K562 (cell line): Measurements from ENCODE around the gene LCE2D. TPM values are rescaled to one million over a fixed set of nuclear protein-coding genes. Genes with fewer than 3 reads are reported as not detected.

Experiments
- ATAC-seq: fragments of 200-7000 bp; cut with Tn5 transposase; 3 replicates; pipeline ENCODE4 v1.9.1; 2020; ENCODE audit warnings: moderate library complexity
- BruUV-seq: library from RNA; stranded (reverse); fragments of 400-500 nt; replicated peaks from 2 replicates; lab custom pipeline; 2021; lab: Mats Ljungman, UMichigan
- CTCF ChIA-PET: fragments of 300-600 bp; formaldehyde crosslinking; extraction: SDS; loops from one replicate; lab custom pipeline; 2021; ENCODE audit warnings: low intra/inter-chr PET ratio; lab: Yijun Ruan, JAX
- POLR2A ChIA-PET: fragments of 300-600, 350-650 bp; sonication (Branson Sonifier 250); formaldehyde crosslinking; extraction: SDS; loops from one replicate; lab custom pipeline; 2021; ENCODE audit warnings: antibody characterized with exemption, inconsistent platforms; lab: Yijun Ruan, JAX
- DNase-seq, 4 experiments: peaks; one replicate each; pipeline versions ENCODE4 v3.0.0 to v3.0.0-alpha.2; 2011 to 2018; ENCODE audit warnings: low spot score in 3 of 4, mixed read lengths in 3 of 4; ENCODE audit errors: extremely low read depth in 1 of 4
- FAIRE-seq: peaks from 2 replicates; lab custom pipeline; 2011; peaks lifted over from hg19 to GRCh38; lab: Jason Lieb, UNC
- H2AFZ ChIP-seq: 2 replicates; pipeline ENCODE4 v1.6.0; 2011; ENCODE audit warnings: low read depth, low read length, control low read depth, inconsistent platforms
- H3K27ac ChIP-seq: fragments of 200-600 bp; 3 replicates; pipeline ENCODE4 v1.8.0; 2011; ENCODE audit warnings: low read depth, mild to moderate bottlenecking, control low read depth, inconsistent platforms, low read length, moderate library complexity, mixed read lengths; ENCODE audit errors: extremely low read depth
- H3K27me3 ChIP-seq, 2 experiments: fragments of 300-600 bp in 1 of 2; 2 replicates in 1 of 2; 3 replicates in 1 of 2; pipeline versions ENCODE4 v1.6.0 to v1.8.0; 2011; ENCODE audit warnings: inconsistent platforms in 2 of 2, low read length in 2 of 2, mild to moderate bottlenecking in 1 of 2, mixed read lengths in 1 of 2, moderate library complexity in 1 of 2; ENCODE audit not compliant: control insufficient read depth in 2 of 2, insufficient read depth in 2 of 2
- H3K36me3 ChIP-seq: fragments of 300-600 bp; 3 replicates; pipeline ENCODE4 v1.8.0; 2011; ENCODE audit warnings: mild to moderate bottlenecking, low read length, inconsistent platforms; ENCODE audit not compliant: control insufficient read depth, insufficient read depth
- H3K4me1 ChIP-seq, 2 experiments: fragments of 200-600 bp in 1 of 2; replicated peaks in 1 of 2; 2 replicates in 1 of 2; 3 replicates in 1 of 2; pipeline versions ENCODE4 v1.5.1 to v1.8.0; 2011; ENCODE audit warnings: inconsistent platforms in 2 of 2, low read length in 2 of 2, mild to moderate bottlenecking in 1 of 2, mixed read lengths in 1 of 2, moderate library complexity in 1 of 2; ENCODE audit not compliant: control insufficient read depth in 2 of 2, insufficient read depth in 2 of 2
- H3K4me2 ChIP-seq: 2 replicates; pipeline ENCODE4 v1.6.1; 2011; ENCODE audit warnings: low read length, control low read depth, inconsistent platforms, mixed read lengths; ENCODE audit not compliant: insufficient read depth
- H3K4me3 ChIP-seq: fragments of 200-600 bp; sonication (generic), shearing (Covaris generic); 2 replicates; pipeline ENCODE4 v1.5.1; 2016; ENCODE audit warnings: control low read depth, inconsistent platforms
- H3K79me2 ChIP-seq: fragments of 200-600 bp; 3 replicates; pipeline ENCODE4 v1.8.0; 2011; ENCODE audit warnings: low read length, inconsistent platforms; ENCODE audit not compliant: control insufficient read depth, insufficient read depth
- H3K9ac ChIP-seq, 2 experiments: 2 replicates each; pipeline versions ENCODE4 v1.6.0 to v1.6.1; 2011; ENCODE audit warnings: low read depth in 2 of 2, low read length in 2 of 2, control low read depth in 1 of 2, inconsistent platforms in 1 of 2, mild to moderate bottlenecking in 1 of 2, mixed read lengths in 1 of 2; ENCODE audit not compliant: insufficient read depth in 1 of 2
- H3K9me1 ChIP-seq: one replicate; pipeline ENCODE4 v1.6.0; 2011; ENCODE audit warnings: inconsistent platforms, mild to moderate bottlenecking, low read length, moderate library complexity; ENCODE audit not compliant: control insufficient read depth, insufficient read depth
- H3K9me3 ChIP-seq: replicated peaks from 2 replicates; pipeline ENCODE4 v1.5.1; 2011; ENCODE audit warnings: low read depth, low read length, inconsistent platforms; ENCODE audit not compliant: control insufficient read depth, insufficient read depth
- H4K20me1 ChIP-seq: replicated peaks from 2 replicates; pipeline ENCODE4 v1.6.1; 2011; ENCODE audit warnings: low read length, inconsistent platforms, mixed read lengths; ENCODE audit not compliant: control insufficient read depth, insufficient read depth
- ESRRB ChIP-seq: fragments of 250-450 bp; sonication (Bioruptor Pico); IDR thresholded peaks from 2 replicates; pipeline ENCODE4 v1.5.0; 2020; ENCODE audit warnings: mild to moderate bottlenecking, moderate library complexity, borderline replicate concordance
- ETV6 ChIP-seq, 3 experiments: fragments of 150-350 bp in 1 of 3; sonication (generic) in 1 of 3; formaldehyde crosslinking in 1 of 3; IDR thresholded peaks; 2 replicates each; pipeline versions ENCODE4 v1.6.1 to v1.8.0; 2014 to 2022; ENCODE audit warnings: borderline replicate concordance in 2 of 3, low read depth in 2 of 3, antibody characterized with exemption in 1 of 3, low read length in 1 of 3, mild to moderate bottlenecking in 1 of 3, missing genetic modification reagents in 1 of 3
- IRF2 ChIP-seq: sonication (generic); formaldehyde crosslinking; IDR thresholded peaks from 2 replicates; pipeline ENCODE4 v1.8.1; 2022; ENCODE audit warnings: mild to moderate bottlenecking, missing genetic modification reagents
- KDM4B ChIP-seq, 2 experiments: fragments of 450-650 bp in 1 of 2; sonication (generic) in 1 of 2; IDR thresholded peaks; 2 replicates each; pipeline ENCODE4 v1.6.1; 2016 to 2017; ENCODE audit warnings: borderline replicate concordance in 2 of 2, antibody characterized with exemption in 1 of 2, low read depth in 1 of 2, mild to moderate bottlenecking in 1 of 2
- LARP7 ChIP-seq: fragments of 450-650 bp; IDR thresholded peaks from 2 replicates; pipeline ENCODE4 v1.6.1; 2016
- PRMT5 ChIP-seq: sonication (generic); formaldehyde crosslinking; IDR thresholded peaks from 2 replicates; pipeline ENCODE4 v1.5.0; 2020; ENCODE audit warnings: missing genetic modification reagents
- RNF2 ChIP-seq: sonication (generic); IDR thresholded peaks from 2 replicates; pipeline ENCODE4 v1.6.1; 2016
- SMAD4 ChIP-seq: fragments of 250-450 bp; sonication (Bioruptor Pico); conservative IDR thresholded peaks from 2 replicates; pipeline ENCODE4 v1.8.0; 2021; ENCODE audit warnings: inconsistent platforms, mild to moderate bottlenecking, moderate library complexity
- SMARCA5 ChIP-seq: fragments of 450-650 bp; IDR thresholded peaks from 2 replicates; pipeline ENCODE4 v1.6.1; 2016
- WGBS: fragments of 100-300 bp; shearing (Covaris generic); methylation state at CpG from one replicate; pipeline ENCODE4 v1.1.6; 2016; ENCODE audit warnings: low coverage, mixed read lengths; ENCODE audit not compliant: insufficient coverage; ENCODE audit errors: missing lambda C conversion rate; 5-methylcytosine and 5-hydroxymethylcytosine counted together
- in situ Hi-C: fragments of 300-500 bp; cut with MboI; formaldehyde crosslinking; loops from 4 replicates; pipeline ENCODE4 v1.15.0; 2018; ENCODE audit warnings: inconsistent platforms, mixed read lengths
- intact Hi-C: fragments of 100-400 bp; cut with micrococcal nuclease; formaldehyde crosslinking; loops from 2 replicates; pipeline ENCODE4 v1.14.2; 2022
- polyA plus RNA-seq, 8 experiments: library from polyadenylated mRNA; depleted of rRNA in 4 of 8; stranded (reverse) in 5 of 8; unstranded in 3 of 8; fragments of >200 nt; fragmentation: Nextera tagmentation in 2 of 8; fragmentation: Illumina TruSeq in 1 of 8; extraction: Ambion mirVana in 2 of 8; extraction: Trizol in 1 of 8; gene quantifications; 2 replicates each; pipeline versions ENCODE4 v1.2.1 to v1.2.3, GENCODE V29; 2011 to 2014; ENCODE audit warnings: inconsistent platforms in 1 of 8, missing spikeins in 1 of 8
- total RNA-seq, 7 experiments: library from RNA; depleted of rRNA in 6 of 7; stranded (reverse); fragments of >200 nt in 6 of 7; fragmentation: Illumina TruSeq in 2 of 7; extraction: Trizol in 2 of 7; gene quantifications; 2 replicates each; pipeline versions ENCODE4 v1.2.1 to v1.2.3, GENCODE V29; 2011 to 2021; ENCODE audit warnings: low replicate concordance in 1 of 7

LCE2D gene
- total and polyA plus RNA-seq, 9 of the 15 experiments (the other 6 are each of a cell fraction or from before 2014, with no cell fraction given), result not detected

- TF ChIP-seq SMAD4 (CRISPR knock-in tag) (no peak), KDM4B (IDR thresholded peaks at IDR 0.05; ENCODE audit: borderline replicate concordance in 2 of 2, low read depth in 1 of 2) (no peak), PRMT5 (CRISPR knock-in tag) (no peak), SMARCA5 (no peak), IRF2 (CRISPR knock-in tag) (no peak), LARP7 (no peak)
Observed at GRCh38 chr1:152640351-152640750, 22.8 kb upstream of the LCE2D start (continued).

GRCh38 chr1:152643945-152644344, 19.2 kb upstream of the LCE2D start:
- H3K36me3 ChIP-seq, result no peaks in the 10 kb centered on the region
- no peak overlapping the region for H3K9ac ChIP-seq
- ATAC-seq (no peak), FAIRE-seq (no peak), DNase-seq (no peak)
- in situ Hi-C loops (no loop called here), intact Hi-C loops (no loop called here)
- H3K27ac ChIP-seq, result no peak overlapping the region
- no peaks in the 10 kb centered on the region for H3K4me1 ChIP-seq
- no peak overlapping the region for H3K4me3 ChIP-seq
- no peaks in the 10 kb centered on the region for H3K9me1 ChIP-seq
- TF ChIP-seq RNF2, result no peak
- TF ChIP-seq ESRRB (CRISPR knock-in tag), result no peak
- no peak for TF ChIP-seq ETV6 (IDR thresholded peaks at IDR 0.05; ENCODE audit: borderline replicate concordance in 1 of 2, low read depth in 2 of 2, low read length in 1 of 2)
- no peak for TF ChIP-seq ETV6 (CRISPR knock-in tag; IDR thresholded peaks at IDR 0.05; ENCODE audit: borderline replicate concordance)
- POLR2A ChIA-PET, result interaction anchor here (0.6 kb wide), 1 partner anchor 59 kb away, joined by 3 read pairs; no protein-coding TSS in a partner anchor
- CTCF ChIA-PET, result no interaction called here
- H3K27me3 ChIP-seq, result no peaks in the 10 kb centered on the region
- H3K79me2 ChIP-seq, result no peaks in the 10 kb centered on the region
- no peak overlapping the region for H2AFZ ChIP-seq
- H3K4me2 ChIP-seq, result no peak overlapping the region
- BruUV-seq, result no TSS peak
- WGBS, result 0% methylated on average over 3 of the region's 3 CpGs
- H3K9me3 ChIP-seq, result no peaks in the 10 kb centered on the region
- no peaks in the 10 kb centered on the region for H4K20me1 ChIP-seq
